ENCODE results near the gene CMTM1. TPM values are rescaled to one million over a fixed set of nuclear protein-coding genes. Genes with fewer than 3 reads are reported as not detected.
A peak's percentile ranks its signal among the peaks of the same experiment; 100 is the strongest.

Gene CMTM1
- total RNA-seq, result 10 to 100 TPM in 1 of 2 experiments, 1 to 10 TPM in 1; 6.4 to 11.8 TPM

- intact Hi-C loops (cut with DNase I, micrococcal nuclease), result no loop called here
- Mint-ChIP-seq H3K9me3 (ENCODE audit: low read depth) (no peaks in the 10 kb centered on the region), H3K4me1 (peaks cover 44% of the 10 kb centered on the region), H3K27ac (peak within 1 kb of the TSS; percentile 24), H3K36me3 (ENCODE audit: low read depth) (peaks cover 40% of the 10 kb centered on the region), H3K27me3 (no peaks in the 10 kb centered on the region), H3K4me3 (no peak within 1 kb of the TSS)
- ChIA-PET CTCF (interaction anchor here (1.3 to 3.6 kb wide), 2 partner anchors 24 to 38 kb away, joined by 4 to 20 read pairs; partner anchors contain the start of gene CMTM3), POLR2A (interaction anchor here (0.5 kb wide), 1 partner anchor 92 kb away, joined by 7 read pairs; no protein-coding TSS in a partner anchor)
- ATAC-seq, result no peak
- no peak for DNase-seq
Measured at GRCh38 chr16:66566051-66566901, at the start of gene CMTM1. CMTM1 (plus strand) TSS chr16:66566439; CDS start chr16:66566514, 75 bp downstream.

- no peaks in the 10 kb centered on the region for H3K27me3 Mint-ChIP-seq
- ATAC-seq (no peak), DNase-seq (peak; percentile 40)
- H3K4me1 Mint-ChIP-seq, result peaks cover 60% of the 10 kb centered on the region
- peak overlapping the region; percentile 92 for H3K27ac Mint-ChIP-seq
- peak overlapping the region; percentile 65 for H3K4me3 Mint-ChIP-seq
- CTCF ChIA-PET, result interaction anchor here (0.7 kb wide), 1 partner anchor 34 kb away, joined by 3 read pairs; no protein-coding TSS in a partner anchor
- peaks cover 1% of the 10 kb centered on the region for H3K36me3 Mint-ChIP-seq (ENCODE audit: low read depth)
- intact Hi-C loops (cut with DNase I, micrococcal nuclease), result loop anchor here (1.0 to 5.0 kb wide), 10 partner anchors 36 to 356 kb away; partner anchors contain the start of genes CKLF (in 1 of the 2), CMTM3 (in 1 of the 2) and CMTM4 (in 1 of the 2)
- H3K9me3 Mint-ChIP-seq (ENCODE audit: low read depth), result no peaks in the 10 kb centered on the region
- POLR2A ChIA-PET, result no interaction called here
Measured at GRCh38 chr16:66516509-66516807, 49.8 kb upstream of the CMTM1 start.

- H3K9me3 Mint-ChIP-seq (ENCODE audit: low read depth), result no peaks in the 10 kb centered on the region
Measured at GRCh38 chr16:66516808-66517585, 49.2 kb upstream of the CMTM1 start.

GRCh38 chr16:66517586-66518263 is 48.5 kb upstream of the CMTM1 start:
- CTCF ChIA-PET, result interaction anchor here (0.6 to 0.9 kb wide), 2 partner anchors 39 to 89 kb away, joined by 3 read pairs; no protein-coding TSS in a partner anchor
- intact Hi-C loops (cut with DNase I, micrococcal nuclease), result loop anchor here (1.0 to 5.0 kb wide), 8 partner anchors 35 to 355 kb away; partner anchors contain the start of genes CKLF (in 1 of the 2) and CMTM4 (in 1 of the 2)
- peak overlapping the region; percentile 65 for H3K4me3 Mint-ChIP-seq
- H3K4me1 Mint-ChIP-seq, result peaks cover 73% of the 10 kb centered on the region
- H3K36me3 Mint-ChIP-seq (ENCODE audit: low read depth), result peaks cover 1% of the 10 kb centered on the region
- no peaks in the 10 kb centered on the region for H3K27me3 Mint-ChIP-seq
- ATAC-seq, result no peak
- H3K27ac Mint-ChIP-seq, result peak overlapping the region; percentile 92
- DNase-seq, result no peak
- POLR2A ChIA-PET, result no interaction called here
- H3K9me3 Mint-ChIP-seq (ENCODE audit: low read depth), result no peaks in the 10 kb centered on the region

More at GRCh38 chr16:66516808-66517585, 49.2 kb upstream of the CMTM1 start:
- Mint-ChIP-seq H3K27ac (peak overlapping the region; percentile 92), H3K36me3 (ENCODE audit: low read depth) (peaks cover 1% of the 10 kb centered on the region), H3K27me3 (no peaks in the 10 kb centered on the region), H3K4me1 (peaks cover 66% of the 10 kb centered on the region), H3K4me3 (peak overlapping the region; percentile 65)
- intact Hi-C loops (cut with DNase I, micrococcal nuclease), result loop anchor here (1.0 to 5.0 kb wide), 11 partner anchors 35 to 356 kb away; partner anchors contain the start of genes CKLF (in 2 of the 2), CMTM3 (in 1 of the 2) and CMTM4 (in 1 of the 2)
- POLR2A ChIA-PET, result no interaction called here
- DNase-seq, result peak; percentile 91
- peak; percentile 90 for ATAC-seq
- CTCF ChIA-PET, result interaction anchor here (0.9 kb wide), 1 partner anchor 39 kb away, joined by 3 read pairs; no protein-coding TSS in a partner anchor

DNA sequence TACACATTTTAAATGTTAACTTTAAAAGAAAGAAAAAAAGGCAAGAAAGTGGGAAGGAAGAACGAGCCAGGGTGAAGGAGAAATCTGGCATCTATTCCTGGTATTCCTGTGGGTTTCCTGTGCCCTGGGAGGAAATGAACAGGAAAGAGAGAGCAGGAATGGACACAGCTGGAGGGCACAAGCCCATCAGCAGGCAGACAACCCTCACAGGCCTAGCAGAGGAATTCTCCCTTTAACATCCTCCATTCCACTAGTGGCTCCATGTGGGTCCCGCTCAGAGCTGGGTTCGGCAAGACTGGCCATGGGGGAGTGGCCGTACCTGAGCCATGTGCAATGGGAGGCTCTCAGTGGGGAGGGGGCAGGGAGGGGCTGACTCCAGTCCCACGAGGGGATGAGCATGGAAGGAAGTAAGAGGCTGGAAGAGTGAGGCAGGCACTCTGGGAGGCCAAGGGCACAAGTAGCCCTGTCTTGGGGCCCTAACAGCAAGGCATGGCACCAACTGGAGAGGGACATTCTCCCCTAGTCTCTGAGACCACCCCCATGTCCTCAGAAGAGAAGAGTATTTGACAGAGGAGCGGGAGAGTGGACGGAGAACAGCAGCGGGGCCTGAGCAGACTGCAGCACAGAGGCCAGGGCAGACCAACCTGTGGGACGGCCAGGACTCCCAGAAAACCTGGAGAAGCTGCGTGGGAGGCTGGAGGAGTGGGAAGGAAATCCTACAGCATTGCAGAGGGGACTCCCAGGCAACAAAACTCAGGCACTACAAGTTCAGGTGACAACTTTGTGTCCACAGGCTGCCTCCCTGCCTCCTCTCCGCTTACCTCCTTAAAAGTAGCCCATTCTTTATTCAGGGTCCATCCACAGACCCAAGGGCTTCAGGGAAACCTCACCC is 46.5 kb upstream of the CMTM1 start:
- Mint-ChIP-seq H3K4me3 (no peak overlapping the region), H3K4me1 (peaks cover 92% of the 10 kb centered on the region), H3K27me3 (no peaks in the 10 kb centered on the region), H3K9me3 (ENCODE audit: low read depth) (no peaks in the 10 kb centered on the region), H3K36me3 (ENCODE audit: low read depth) (peaks cover 1% of the 10 kb centered on the region), H3K27ac (peak overlapping the region; percentile 86)
- ATAC-seq (no peak), DNase-seq (no peak)
- intact Hi-C loops (cut with DNase I, micrococcal nuclease), result loop anchor here in 1 of 2 experiments (5.0 to 10.0 kb wide), 3 partner anchors 42 to 355 kb away; no protein-coding TSS in a partner anchor
- POLR2A ChIA-PET, result interaction anchor here (0.7 kb wide), 1 partner anchor 45 kb away, joined by 3 read pairs; no protein-coding TSS in a partner anchor
- CTCF ChIA-PET, result interaction anchor here (0.7 to 1.1 kb wide), 4 partner anchors 24 to 114 kb away, joined by 3 to 5 read pairs (median 3); no protein-coding TSS in a partner anchor

DNA sequence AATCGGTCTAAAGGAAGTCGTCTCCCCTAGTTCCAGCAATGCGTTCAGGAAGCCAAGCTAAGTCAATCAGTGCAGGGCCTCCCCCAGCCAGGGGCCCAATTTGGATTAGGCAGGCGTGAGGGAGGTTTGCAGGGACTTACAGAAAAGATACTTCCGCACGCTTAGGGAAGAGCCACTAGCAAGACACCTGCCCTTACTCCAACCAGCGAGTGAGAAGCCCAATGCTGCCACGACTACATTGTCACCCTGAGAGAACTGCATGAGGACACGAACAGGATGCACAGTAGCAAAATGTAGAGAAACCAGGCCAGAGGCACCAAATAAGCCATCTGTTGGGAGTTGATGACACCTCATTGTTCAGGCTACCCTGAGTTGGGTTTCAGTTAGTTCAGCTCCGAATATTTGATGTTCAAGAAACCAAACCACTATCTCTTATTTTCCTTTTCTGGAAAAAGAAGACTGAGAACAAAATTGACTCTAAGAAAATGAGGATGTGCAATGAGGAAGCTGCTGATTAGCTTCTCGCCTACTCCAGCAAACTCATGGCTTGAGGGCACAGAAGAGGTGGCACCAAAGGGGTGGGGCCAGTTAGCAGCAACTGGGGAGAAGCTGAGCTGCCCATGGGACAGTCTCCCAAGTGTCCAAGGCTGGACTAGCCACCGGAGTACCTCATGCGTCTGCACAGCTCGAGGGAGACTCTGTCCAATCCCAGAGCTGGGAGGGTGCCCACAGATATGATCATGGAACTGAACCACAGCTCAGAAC is 45.7 kb upstream of the CMTM1 start:
- H3K27me3 Mint-ChIP-seq, result no peaks in the 10 kb centered on the region
- ChIA-PET POLR2A (no interaction called here), CTCF (interaction anchor here (0.6 to 5.8 kb wide), 10 partner anchors 10 to 115 kb away, joined by 3 to 59 read pairs (median 4); partner anchors contain the start of genes CKLF and TK2)
- H3K4me1 Mint-ChIP-seq, result peaks cover 94% of the 10 kb centered on the region
- H3K9me3 Mint-ChIP-seq (ENCODE audit: low read depth), result no peaks in the 10 kb centered on the region
- peak overlapping the region; percentile 86 for H3K27ac Mint-ChIP-seq
- H3K4me3 Mint-ChIP-seq, result no peak overlapping the region
- DNase-seq (no peak), ATAC-seq (no peak)
- H3K36me3 Mint-ChIP-seq (ENCODE audit: low read depth), result no peaks in the 10 kb centered on the region
- intact Hi-C loops (cut with DNase I, micrococcal nuclease), result loop anchor here in 1 of 2 experiments (10.0 kb wide), 1 partner anchor 354 kb away; no protein-coding TSS in a partner anchor

- peak overlapping the region; percentile 86 for H3K27ac Mint-ChIP-seq
- H3K4me3 Mint-ChIP-seq, result peak overlapping the region; percentile 55
- peaks cover 92% of the 10 kb centered on the region for H3K4me1 Mint-ChIP-seq
- H3K27me3 Mint-ChIP-seq, result no peaks in the 10 kb centered on the region
- H3K36me3 Mint-ChIP-seq (ENCODE audit: low read depth), result no peaks in the 10 kb centered on the region
- intact Hi-C loops (cut with DNase I, micrococcal nuclease), result loop anchor here in 1 of 2 experiments (10.0 kb wide), 1 partner anchor 354 kb away; no protein-coding TSS in a partner anchor
- no peaks in the 10 kb centered on the region for H3K9me3 Mint-ChIP-seq (ENCODE audit: low read depth)
- POLR2A ChIA-PET, result no interaction called here
- CTCF ChIA-PET, result interaction anchor here (0.6 to 5.8 kb wide), 12 partner anchors 10 to 154 kb away, joined by 3 to 59 read pairs (median 4); partner anchors contain the start of genes CKLF and TK2
- DNase-seq (no peak), ATAC-seq (no peak)
Measured at GRCh38 chr16:66521252-66521713, 45.0 kb upstream of the CMTM1 start.

DNA sequence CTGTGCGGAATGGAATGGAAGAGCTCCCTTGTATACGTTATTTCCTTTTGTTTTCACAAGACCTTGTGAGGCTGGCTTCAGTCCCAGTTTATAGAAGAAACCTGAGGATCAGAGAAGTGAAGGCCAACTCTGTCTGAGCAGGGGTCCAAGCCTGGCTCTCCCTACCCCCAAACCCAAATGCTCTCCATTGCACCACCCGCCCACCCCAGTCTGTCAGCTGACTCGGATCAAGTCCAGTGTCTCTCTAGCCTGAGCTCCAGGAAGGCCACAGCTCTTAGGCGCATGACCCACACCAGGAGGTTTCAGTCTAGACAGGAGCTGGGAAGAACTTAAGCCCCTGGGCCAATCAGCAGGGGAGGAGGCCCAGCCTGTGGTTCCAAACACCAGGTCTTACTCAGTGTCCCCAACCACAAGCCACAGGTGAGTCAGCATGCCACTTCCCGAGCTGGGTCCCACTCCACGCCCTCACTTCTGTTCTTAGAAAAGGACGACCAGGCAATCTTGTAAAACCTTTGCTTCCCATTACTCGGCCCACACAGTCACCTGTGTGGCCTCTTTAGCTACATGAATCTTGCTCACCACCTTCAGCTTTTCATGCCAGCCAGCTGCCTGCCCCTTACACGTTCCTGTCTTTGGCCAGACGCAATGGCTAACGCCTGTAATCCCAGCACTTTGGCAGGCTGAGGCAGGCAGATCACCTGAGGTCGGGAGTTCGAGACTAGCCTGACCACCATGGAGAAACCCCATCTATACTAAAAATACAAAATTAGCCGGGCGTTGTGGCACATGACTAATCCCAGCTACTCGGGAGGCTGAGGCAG is 44.1 kb upstream of the CMTM1 start:
- no peaks in the 10 kb centered on the region for H3K9me3 Mint-ChIP-seq (ENCODE audit: low read depth)
- no peaks in the 10 kb centered on the region for H3K27me3 Mint-ChIP-seq
- H3K36me3 Mint-ChIP-seq (ENCODE audit: low read depth), result no peaks in the 10 kb centered on the region
- H3K4me1 Mint-ChIP-seq, result peaks cover 83% of the 10 kb centered on the region
- ATAC-seq (peak; percentile 86), DNase-seq (peak; percentile 96)
- intact Hi-C loops (cut with DNase I, micrococcal nuclease), result loop anchor here (1.0 to 10.0 kb wide), 6 partner anchors 29 to 353 kb away; partner anchors contain the start of genes CKLF (in 1 of the 2) and CMTM3 (in 1 of the 2)
- H3K4me3 Mint-ChIP-seq, result peak overlapping the region; percentile 55
- POLR2A ChIA-PET, result interaction anchor here (1.2 to 1.5 kb wide), 4 partner anchors 27 to 46 kb away, joined by 3 to 15 read pairs (median 10); partner anchors contain the start of gene CKLF
- CTCF ChIA-PET, result interaction anchor here (0.7 to 5.8 kb wide), 14 partner anchors 11 to 431 kb away, joined by 3 to 59 read pairs (median 4); partner anchors contain the start of genes CKLF, CMTM3 and TK2
- peak overlapping the region; percentile 86 for H3K27ac Mint-ChIP-seq

Data from activated CD4-positive, alpha-beta T cell treated with anti-CD3 and anti-CD28 coated beads for 36 hours (primary cell).